ENCODE measurements around the gene RCAN1. TPM values are rescaled to one million over a fixed set of nuclear protein-coding genes. Genes with fewer than 3 reads are reported as not detected.

The RCAN1 gene
- total and polyA plus RNA-seq, 2 experiments from 2014 or later = 79.4 to 113 TPM

GRCh38 chr21:34518301-34518700, 96.6 kb downstream of the RCAN1 start:
- no peaks in the 10 kb centered on the region for H3K79me2 ChIP-seq
- H3K4me2 ChIP-seq = no peak overlapping the region
- H4K20me1 ChIP-seq (ENCODE audit: insufficient read depth, poor library complexity, severe bottlenecking) = no peaks in the 10 kb centered on the region
- no peaks in the 10 kb centered on the region for H3K9me3 ChIP-seq (ENCODE audit: low read depth)
- TF ChIP-seq EZH2 (IDR thresholded peaks at IDR 0.05; ENCODE audit: borderline replicate concordance) = no peak
- no peak for TF ChIP-seq CTCF (IDR thresholded peaks at IDR 0.05; ENCODE audit: poor library complexity)
- TF ChIP-seq EZH2phosphoT487 (IDR thresholded peaks at IDR 0.05; ENCODE audit: low read depth, severe bottlenecking, unreplicated experiment) = no peak
- WGBS (ENCODE audit: low lambda C conversion rate, missing lambda C conversion rate) = 91% methylated on average over 5 of the region's 5 CpGs
- no peak overlapping the region for H3K27ac ChIP-seq
- peaks cover 11% of the 10 kb centered on the region for H3K4me1 ChIP-seq (ENCODE audit: insufficient read depth)
- H3K4me3 ChIP-seq = no peak overlapping the region
- H3K9me2 ChIP-seq (replicated peaks; ENCODE audit: insufficient read depth) = no peaks in the 10 kb centered on the region
- H3K36me3 ChIP-seq (replicated peaks; ENCODE audit: insufficient read depth, low read depth) = no peaks in the 10 kb centered on the region
- H3K27me3 ChIP-seq = no peaks in the 10 kb centered on the region
- DNase-seq (ENCODE audit: low spot score) = no peak
- H2AFZ ChIP-seq = no peak overlapping the region

GRCh38 chr21:34517491-34518245, 97.2 kb downstream of the RCAN1 start:
- Histone ChIP-seq H3K27ac (no peak overlapping the region), H4K20me1 (ENCODE audit: insufficient read depth, poor library complexity, severe bottlenecking) (no peaks in the 10 kb centered on the region), H3K36me3 (replicated peaks; ENCODE audit: insufficient read depth, low read depth) (no peaks in the 10 kb centered on the region), H2AFZ (no peak overlapping the region), H3K4me2 (no peak overlapping the region), H3K27me3 (no peaks in the 10 kb centered on the region), H3K9me3 (ENCODE audit: low read depth) (no peaks in the 10 kb centered on the region), H3K9me2 (replicated peaks; ENCODE audit: insufficient read depth) (no peaks in the 10 kb centered on the region), H3K4me1 (ENCODE audit: insufficient read depth) (peaks cover 5% of the 10 kb centered on the region), H3K4me3 (no peak overlapping the region), H3K79me2 (no peaks in the 10 kb centered on the region)
- WGBS (ENCODE audit: low lambda C conversion rate, missing lambda C conversion rate) = 91% methylated on average over 22 of the region's 22 CpGs
- TF ChIP-seq EZH2phosphoT487 (IDR thresholded peaks at IDR 0.05; ENCODE audit: low read depth, severe bottlenecking, unreplicated experiment) (no peak), CTCF (IDR thresholded peaks at IDR 0.05; ENCODE audit: poor library complexity) (peak; percentile 13), EZH2 (IDR thresholded peaks at IDR 0.05; ENCODE audit: borderline replicate concordance) (no peak)
- no peak for DNase-seq (ENCODE audit: low spot score)

- no peak overlapping the region for H3K4me3 ChIP-seq
- H3K4me2 ChIP-seq = no peak overlapping the region
- H3K9me3 ChIP-seq (ENCODE audit: low read depth) = no peaks in the 10 kb centered on the region
- WGBS (ENCODE audit: low lambda C conversion rate, missing lambda C conversion rate) = 81% methylated on average over 5 of the region's 5 CpGs
- peaks cover 3% of the 10 kb centered on the region for H3K4me1 ChIP-seq (ENCODE audit: insufficient read depth)
- H3K27ac ChIP-seq = no peak overlapping the region
- H3K27me3 ChIP-seq = no peaks in the 10 kb centered on the region
- no peaks in the 10 kb centered on the region for H3K36me3 ChIP-seq (replicated peaks; ENCODE audit: insufficient read depth, low read depth)
- H2AFZ ChIP-seq = no peak overlapping the region
- no peak for DNase-seq (ENCODE audit: low spot score)
- H4K20me1 ChIP-seq (ENCODE audit: insufficient read depth, poor library complexity, severe bottlenecking) = no peaks in the 10 kb centered on the region
- H3K79me2 ChIP-seq = no peaks in the 10 kb centered on the region
- no peak for TF ChIP-seq CTCF (IDR thresholded peaks at IDR 0.05; ENCODE audit: poor library complexity)
- TF ChIP-seq EZH2 (IDR thresholded peaks at IDR 0.05; ENCODE audit: borderline replicate concordance) = no peak
- TF ChIP-seq EZH2phosphoT487 (IDR thresholded peaks at IDR 0.05; ENCODE audit: low read depth, severe bottlenecking, unreplicated experiment) = no peak
- H3K9me2 ChIP-seq (replicated peaks; ENCODE audit: insufficient read depth) = no peaks in the 10 kb centered on the region
Measured at GRCh38 chr21:34517039-34517438, 97.9 kb downstream of the RCAN1 start.
